IMR-90 (cell line): ENCODE results near the gene CC2D2B. TPM values are rescaled to one million over a fixed set of nuclear protein-coding genes. Genes with fewer than 3 reads are reported as not detected.

Experiments
- ATAC-seq: fragments of 200-7000 bp; cut with Tn5 transposase; 2 replicates; pipeline ENCODE4 v1.9.1; 2020; ENCODE audit warnings: low read depth, mild to moderate bottlenecking, moderate library complexity
- BruUV-seq: library from RNA; stranded (reverse); fragments of 400-500 nt; replicated peaks from 2 replicates; lab custom pipeline; 2021; lab: Mats Ljungman, UMichigan
- CTCF ChIA-PET: fragments of 300-600 bp; formaldehyde crosslinking; extraction: SDS; loops from one replicate; lab custom pipeline; 2021; ENCODE audit warnings: antibody characterized with exemption; lab: Yijun Ruan, JAX
- POLR2A ChIA-PET: fragments of 300-600 bp; sonication (Branson Sonifier 250); formaldehyde crosslinking; loops from one replicate; lab custom pipeline; 2022; ENCODE audit warnings: antibody characterized with exemption; ENCODE audit not compliant: unreplicated experiment; lab: Charles Lee
- DNase-seq: peaks from one replicate; pipeline ENCODE4 v3.0.0; 2013
- H2AFZ ChIP-seq: replicated peaks from 2 replicates; pipeline ENCODE3; 2013; ENCODE audit warnings: low read length, mild to moderate bottlenecking; ENCODE audit not compliant: poor library complexity
- H2AK5ac ChIP-seq: 2 replicates; pipeline ENCODE4 v1.6.1; 2013; ENCODE audit warnings: low read depth, low read length, inconsistent platforms
- H2AK9ac ChIP-seq: replicated peaks from 2 replicates; pipeline ENCODE3; 2013; ENCODE audit warnings: mild to moderate bottlenecking, low read depth, low read length, moderate library complexity; ENCODE audit not compliant: poor library complexity
- H2BK120ac ChIP-seq: 2 replicates; pipeline ENCODE4 v1.6.1; 2013; ENCODE audit warnings: low read depth, low read length, inconsistent platforms
- H2BK15ac ChIP-seq: 3 replicates; pipeline ENCODE4 v1.6.1; 2013; ENCODE audit warnings: low read depth, low read length, inconsistent platforms
- H2BK20ac ChIP-seq: 2 replicates; pipeline ENCODE4 v1.6.1; 2013; ENCODE audit warnings: low read depth, mild to moderate bottlenecking, inconsistent platforms, low read length, moderate library complexity
- H2BK5ac ChIP-seq: 2 replicates; pipeline ENCODE4 v1.6.1; 2013; ENCODE audit warnings: mild to moderate bottlenecking, low read depth, low read length, inconsistent platforms; ENCODE audit not compliant: poor library complexity, severe bottlenecking
- H3K14ac ChIP-seq: replicated peaks from 2 replicates; pipeline ENCODE4 v1.6.1; 2013; ENCODE audit warnings: low read depth, low read length, inconsistent platforms
- H3K18ac ChIP-seq: 2 replicates; pipeline ENCODE4 v1.6.1; 2013; ENCODE audit warnings: low read depth, low read length, control low read depth
- H3K23ac ChIP-seq: 2 replicates; pipeline ENCODE4 v1.6.1; 2013; ENCODE audit warnings: low read depth, low read length, inconsistent platforms
- H3K27ac ChIP-seq: 2 replicates; pipeline ENCODE4 v1.5.1; 2013; ENCODE audit warnings: mild to moderate bottlenecking, control low read depth, low read length; ENCODE audit not compliant: insufficient read depth
- H3K27me3 ChIP-seq: 2 replicates; pipeline ENCODE4 v1.6.1; 2013; ENCODE audit warnings: low read length; ENCODE audit not compliant: control insufficient read depth, insufficient read depth
- H3K36me3 ChIP-seq: 2 replicates; pipeline ENCODE4 v1.6.1; 2013; ENCODE audit warnings: low read length, mixed read lengths; ENCODE audit not compliant: control insufficient read depth, insufficient read depth
- H3K4ac ChIP-seq: 2 replicates; pipeline ENCODE4 v1.6.1; 2013; ENCODE audit warnings: low read depth, low read length, inconsistent platforms
- H3K4me1 ChIP-seq: 2 replicates; pipeline ENCODE4 v1.6.1; 2013; ENCODE audit warnings: low read length, mixed read lengths; ENCODE audit not compliant: control insufficient read depth, insufficient read depth
- H3K4me2 ChIP-seq: 2 replicates; pipeline ENCODE4 v1.6.1; 2013; ENCODE audit warnings: low read depth, mild to moderate bottlenecking, control low read depth, low read length, moderate library complexity
- H3K4me3 ChIP-seq: 2 replicates; pipeline ENCODE4 v1.5.1; 2013; ENCODE audit warnings: low read depth, mild to moderate bottlenecking, control low read depth, low read length, moderate library complexity; ENCODE audit not compliant: insufficient read depth
- H3K56ac ChIP-seq: 2 replicates; pipeline ENCODE4 v1.6.1; 2013; ENCODE audit warnings: low read length, inconsistent platforms; ENCODE audit not compliant: insufficient read depth; ENCODE audit errors: extremely low read depth
- H3K79me1 ChIP-seq, 2 experiments: 2 replicates each; pipeline ENCODE4 v1.6.1; 2013; ENCODE audit warnings: low read length in 2 of 2, inconsistent platforms in 1 of 2, low read depth in 1 of 2
- H3K9ac ChIP-seq: 2 replicates; pipeline ENCODE4 v1.6.1; 2013; ENCODE audit warnings: low read depth, low read length, control low read depth
- H3K9me1 ChIP-seq: 2 replicates; pipeline ENCODE4 v1.6.1; 2013; ENCODE audit warnings: low read length, inconsistent platforms; ENCODE audit not compliant: insufficient read depth
- H3K9me3 ChIP-seq: 2 replicates; pipeline ENCODE4 v1.6.1; 2013; ENCODE audit warnings: low read length; ENCODE audit not compliant: control insufficient read depth, insufficient read depth
- H4K20me1 ChIP-seq: 2 replicates; pipeline ENCODE4 v1.6.1; 2013; ENCODE audit warnings: low read length, inconsistent platforms; ENCODE audit not compliant: insufficient read depth
- H4K5ac ChIP-seq: 2 replicates; pipeline ENCODE4 v1.6.1; 2013; ENCODE audit warnings: mild to moderate bottlenecking, low read depth, low read length, control low read depth
- H4K8ac ChIP-seq, 2 experiments: 2 replicates each; pipeline ENCODE4 v1.6.1; 2013; ENCODE audit warnings: low read depth in 2 of 2, low read length in 2 of 2, control low read depth in 1 of 2, inconsistent platforms in 1 of 2
- H4K91ac ChIP-seq: 2 replicates; pipeline ENCODE4 v1.6.1; 2013; ENCODE audit warnings: low read depth, low read length, inconsistent platforms; ENCODE audit not compliant: insufficient read depth
- BHLHE40 ChIP-seq: fragments of 150-350 bp; IDR thresholded peaks from 2 replicates; pipeline ENCODE4 v1.6.1; 2016; ENCODE audit warnings: mild to moderate bottlenecking, low read depth, low read length
- CHD1 ChIP-seq: IDR thresholded peaks from 2 replicates; pipeline ENCODE4 v1.6.1; 2012; ENCODE audit warnings: low read depth, low read length, improper control_type of control experiment
- FOS ChIP-seq: fragments of 150-350 bp; IDR thresholded peaks from 2 replicates; pipeline ENCODE4 v1.6.1; 2016; ENCODE audit warnings: low read depth, low read length
- MAFK ChIP-seq: IDR thresholded peaks from 2 replicates; pipeline ENCODE4 v1.6.1; 2012; ENCODE audit warnings: low read depth, low read length, improper control_type of control experiment
- MAZ ChIP-seq: IDR thresholded peaks from 2 replicates; pipeline ENCODE4 v1.6.1; 2012; ENCODE audit warnings: low read depth, mild to moderate bottlenecking, low read length, improper control_type of control experiment, moderate library complexity, borderline replicate concordance
- MXI1 ChIP-seq: IDR thresholded peaks from 2 replicates; pipeline ENCODE4 v1.6.1; 2012; ENCODE audit warnings: low read depth, mild to moderate bottlenecking, low read length, moderate library complexity, borderline replicate concordance
- NFE2L2 ChIP-seq: fragments of 150-350 bp; IDR thresholded peaks from 2 replicates; pipeline ENCODE4 v1.6.1; 2016; ENCODE audit warnings: low read depth, mild to moderate bottlenecking, low read length
- POLR2A ChIP-seq: IDR thresholded peaks from 2 replicates; pipeline ENCODE4 v1.6.1; 2012; ENCODE audit warnings: mild to moderate bottlenecking, low read depth, low read length
- RAD21 ChIP-seq: IDR thresholded peaks from 2 replicates; pipeline ENCODE4 v1.6.1; 2012; ENCODE audit warnings: low read length, improper control_type of control experiment
- RCOR1 ChIP-seq: IDR thresholded peaks from 2 replicates; pipeline ENCODE4 v1.6.1; 2012; ENCODE audit warnings: mild to moderate bottlenecking, low read length, improper control_type of control experiment; ENCODE audit not compliant: insufficient replicate concordance
- RFX5 ChIP-seq: IDR thresholded peaks from 2 replicates; pipeline ENCODE4 v1.8.0; 2012; ENCODE audit warnings: low read depth, mild to moderate bottlenecking, low read length, moderate library complexity
- SMC3 ChIP-seq: fragments of 150-350 bp; IDR thresholded peaks from 2 replicates; pipeline ENCODE4 v1.6.1; 2016; ENCODE audit warnings: low read depth, mild to moderate bottlenecking, antibody characterized with exemption, low read length, moderate library complexity
- WGBS, 2 experiments: methylation state at CpG; one replicate each; pipeline versions ENCODE4 v1.1.5 to v1.1.7; 2013; ENCODE audit warnings: missing lambda C conversion rate in 2 of 2; ENCODE audit not compliant: insufficient read length in 1 of 2; ENCODE audit errors: extremely low coverage in 2 of 2; 5-methylcytosine and 5-hydroxymethylcytosine counted together
- dilution Hi-C: fragments of 300-500 bp; cut with HindIII; formaldehyde crosslinking; loops from one replicate; pipeline ENCODE4 v1.14.3; 2018; ENCODE audit warnings: low sequenced_read_pairs; ENCODE audit not compliant: unreplicated experiment
- in situ Hi-C: fragments of 300-500 bp; cut with MboI; formaldehyde crosslinking; loops from 3 replicates; pipeline ENCODE4 v1.14.3; 2019; ENCODE audit warnings: low sequenced_read_pairs, inconsistent platforms, mixed read lengths
- intact Hi-C: fragments of 100-400 bp; cut with micrococcal nuclease; formaldehyde crosslinking; loops from 2 replicates; pipeline ENCODE4 v1.10.0; 2022
- polyA plus RNA-seq, 3 experiments: library from polyadenylated mRNA; depleted of rRNA; stranded (reverse); fragments of >200 nt; gene quantifications; 2 replicates each; pipeline ENCODE4 v1.2.3, GENCODE V29; 2012; ENCODE audit warnings: low replicate concordance in 1 of 3
- total RNA-seq: library from RNA; depleted of rRNA; stranded (reverse); fragments of >200 nt; gene quantifications from 2 replicates; pipeline ENCODE4 v1.2.3, GENCODE V29; 2012
- TF ChIP-seq, protein P1 (sequence below): fragments of 150-350 bp; IDR thresholded peaks from 2 replicates; pipeline ENCODE4 v1.6.1; 2016; ENCODE audit warnings: low read depth, mild to moderate bottlenecking, low read length, moderate library complexity, borderline replicate concordance
- TF ChIP-seq, protein P2 (sequence below): conservative IDR thresholded peaks from 2 replicates; pipeline ENCODE4 v1.5.1; 2012; ENCODE audit warnings: mild to moderate bottlenecking, low read depth, low read length, improper control_type of control experiment
- TF ChIP-seq, protein P3 (sequence below): fragments of 150-350 bp; IDR thresholded peaks from 2 replicates; pipeline ENCODE4 v1.6.1; 2017; ENCODE audit warnings: mild to moderate bottlenecking, antibody characterized with exemption, low read length, low read depth

The CC2D2B gene
- total and polyA plus RNA-seq, 2 of the 4 experiments (the other 2 are of a cell fraction) = not detected

DNA sequence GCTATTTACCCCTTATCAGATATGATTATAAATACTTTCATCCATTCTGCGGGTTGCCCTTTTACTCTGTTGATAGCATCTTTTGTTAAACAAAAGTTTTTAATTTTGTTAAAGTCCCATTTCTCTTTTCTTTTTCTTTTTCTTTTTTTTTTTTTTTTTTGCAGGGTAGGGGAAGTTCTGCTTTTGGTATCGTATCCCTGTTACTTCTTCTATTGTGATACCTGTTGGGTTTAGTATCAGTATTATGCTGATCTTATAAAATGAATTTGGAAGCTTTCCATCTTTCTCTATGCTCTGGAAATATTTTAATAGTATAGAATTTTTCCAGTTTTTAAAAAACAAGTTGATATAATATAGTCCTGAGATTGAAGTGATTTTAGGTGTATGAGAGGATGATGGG lies 141.6 kb downstream of the CC2D2B start:
- Histone ChIP-seq H3K79me1 (peaks cover 27 to 38% of the 10 kb centered on the region in 2 experiments), H4K91ac (no peak overlapping the region), H3K14ac (no peak overlapping the region), H3K27me3 (no peaks in the 10 kb centered on the region), H2AK9ac (no peak overlapping the region), H3K23ac (no peak overlapping the region), H2AFZ (no peak overlapping the region), H2BK120ac (no peak overlapping the region), H4K5ac (no peak overlapping the region), H2BK15ac (no peak overlapping the region), H2BK20ac (no peak overlapping the region), H3K4me1 (no peaks in the 10 kb centered on the region; the same call in 1 of the 2 replicates), H3K4ac (no peak overlapping the region), H3K36me3 (peaks cover 6% of the 10 kb centered on the region), H2BK5ac (no peak overlapping the region), H3K9me3 (no peaks in the 10 kb centered on the region), H3K4me3 (no peak overlapping the region), H3K18ac (no peak overlapping the region), H3K56ac (no peak overlapping the region), H3K4me2 (no peak overlapping the region), H3K27ac (no peak overlapping the region), H3K9me1 (peaks cover 3% of the 10 kb centered on the region; the same call in 1 of the 2 replicates), H3K9ac (no peak overlapping the region), H2AK5ac (no peak overlapping the region), H4K8ac (no peak overlapping the region), H4K20me1 (peaks cover 3% of the 10 kb centered on the region; the same call in 1 of the 2 replicates)
- POLR2A ChIA-PET = no interaction called here
- in situ Hi-C loops = loop anchor here (5.0 kb wide), 1 partner anchor 83 kb away; the partner anchor contains the start of gene ZNF518A
- ATAC-seq (no peak), DNase-seq (no peak)
- dilution Hi-C loops = no loop called here
- WGBS, 2 experiments = no CpG with 5 or more reads among the region's 2 CpGs
- TF ChIP-seq MAZ (no peak), RFX5 (no peak), RAD21 (no peak), CHD1 (no peak), SMC3 (no peak), RCOR1 (no peak), BHLHE40 (no peak), MXI1 (no peak), MAFK (no peak), FOS (no peak), POLR2A (no peak), NFE2L2 (no peak)
- TF ChIP-seq, protein P1, sequence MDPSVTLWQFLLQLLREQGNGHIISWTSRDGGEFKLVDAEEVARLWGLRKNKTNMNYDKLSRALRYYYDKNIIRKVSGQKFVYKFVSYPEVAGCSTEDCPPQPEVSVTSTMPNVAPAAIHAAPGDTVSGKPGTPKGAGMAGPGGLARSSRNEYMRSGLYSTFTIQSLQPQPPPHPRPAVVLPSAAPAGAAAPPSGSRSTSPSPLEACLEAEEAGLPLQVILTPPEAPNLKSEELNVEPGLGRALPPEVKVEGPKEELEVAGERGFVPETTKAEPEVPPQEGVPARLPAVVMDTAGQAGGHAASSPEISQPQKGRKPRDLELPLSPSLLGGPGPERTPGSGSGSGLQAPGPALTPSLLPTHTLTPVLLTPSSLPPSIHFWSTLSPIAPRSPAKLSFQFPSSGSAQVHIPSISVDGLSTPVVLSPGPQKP = no peak
- TF ChIP-seq, protein P2, sequence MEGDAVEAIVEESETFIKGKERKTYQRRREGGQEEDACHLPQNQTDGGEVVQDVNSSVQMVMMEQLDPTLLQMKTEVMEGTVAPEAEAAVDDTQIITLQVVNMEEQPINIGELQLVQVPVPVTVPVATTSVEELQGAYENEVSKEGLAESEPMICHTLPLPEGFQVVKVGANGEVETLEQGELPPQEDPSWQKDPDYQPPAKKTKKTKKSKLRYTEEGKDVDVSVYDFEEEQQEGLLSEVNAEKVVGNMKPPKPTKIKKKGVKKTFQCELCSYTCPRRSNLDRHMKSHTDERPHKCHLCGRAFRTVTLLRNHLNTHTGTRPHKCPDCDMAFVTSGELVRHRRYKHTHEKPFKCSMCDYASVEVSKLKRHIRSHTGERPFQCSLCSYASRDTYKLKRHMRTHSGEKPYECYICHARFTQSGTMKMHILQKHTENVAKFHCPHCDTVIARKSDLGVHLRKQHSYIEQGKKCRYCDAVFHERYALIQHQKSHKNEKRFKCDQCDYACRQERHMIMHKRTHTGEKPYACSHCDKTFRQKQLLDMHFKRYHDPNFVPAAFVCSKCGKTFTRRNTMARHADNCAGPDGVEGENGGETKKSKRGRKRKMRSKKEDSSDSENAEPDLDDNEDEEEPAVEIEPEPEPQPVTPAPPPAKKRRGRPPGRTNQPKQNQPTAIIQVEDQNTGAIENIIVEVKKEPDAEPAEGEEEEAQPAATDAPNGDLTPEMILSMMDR = no peak
- TF ChIP-seq, protein P3, sequence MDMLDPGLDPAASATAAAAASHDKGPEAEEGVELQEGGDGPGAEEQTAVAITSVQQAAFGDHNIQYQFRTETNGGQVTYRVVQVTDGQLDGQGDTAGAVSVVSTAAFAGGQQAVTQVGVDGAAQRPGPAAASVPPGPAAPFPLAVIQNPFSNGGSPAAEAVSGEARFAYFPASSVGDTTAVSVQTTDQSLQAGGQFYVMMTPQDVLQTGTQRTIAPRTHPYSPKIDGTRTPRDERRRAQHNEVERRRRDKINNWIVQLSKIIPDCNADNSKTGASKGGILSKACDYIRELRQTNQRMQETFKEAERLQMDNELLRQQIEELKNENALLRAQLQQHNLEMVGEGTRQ = no peak
- CTCF ChIA-PET = no interaction called here
- BruUV-seq = no TSS peak
- intact Hi-C loops = no loop called here
